Upper lobe of left lung (tissue), 6 donors: ENCODE results near the gene KCNIP2. TPM values are rescaled to one million over a fixed set of nuclear protein-coding genes. Genes with fewer than 3 reads are reported as not detected.

ENCODE experiments used
- ATAC-seq, 2 donors: fragments of 200-7000 bp; cut with Tn5 transposase; one replicate each; pipeline ENCODE4 v1.9.1; 2022; ENCODE audit warnings: mild to moderate bottlenecking in 2 of 2, moderate library complexity in 2 of 2; ENCODE audit not compliant: low FRiP score in 2 of 2
- DNase-seq, 2 donors: peaks; one replicate each; pipeline ENCODE4 v3.0.0-alpha.2; 2019 to 2020
- H3K27ac ChIP-seq, 4 donors: fragments of 200-600 bp; sonication (generic); one replicate each; pipeline ENCODE4 v1.5.1; 2016 to 2019
- H3K27me3 ChIP-seq, 4 donors: fragments of 200-600 bp; sonication (generic); one replicate each; pipeline ENCODE4 v1.5.1; 2017 to 2019
- H3K36me3 ChIP-seq, 4 donors: fragments of 200-600 bp; sonication (generic); one replicate each; pipeline ENCODE4 v1.5.1; 2016 to 2019
- H3K4me1 ChIP-seq, 4 donors: fragments of 200-600 bp; sonication (generic); one replicate each; pipeline ENCODE4 v1.5.1; 2018 to 2019
- H3K4me3 ChIP-seq, 4 donors: fragments of 200-600 bp; sonication (generic); one replicate each; pipeline ENCODE4 v1.5.1; 2017 to 2019; ENCODE audit warnings: mild to moderate bottlenecking in 2 of 4, moderate library complexity in 1 of 4
- H3K9me3 ChIP-seq, 4 donors: fragments of 200-600 bp; sonication (generic); one replicate each; pipeline ENCODE4 v1.5.1; 2018 to 2019
- EP300 ChIP-seq, 4 donors: sonication (generic); formaldehyde crosslinking; IDR thresholded peaks; one replicate each; pipeline ENCODE4 v1.5.1; 2017; ENCODE audit warnings: antibody characterized with exemption in 4 of 4, control low read depth in 2 of 4
- POLR2A ChIP-seq, 4 donors: fragments of 450-650 bp; IDR thresholded peaks; one replicate each; pipeline ENCODE4 v1.5.1; 2016 to 2017; ENCODE audit warnings: antibody characterized with exemption in 4 of 4, mild to moderate bottlenecking in 2 of 4
- POLR2AphosphoS5 ChIP-seq, 2 donors: sonication (generic); formaldehyde crosslinking; IDR thresholded peaks; one replicate each; pipeline ENCODE4 v1.5.1; 2017; ENCODE audit warnings: antibody characterized with exemption in 2 of 2
- WGBS, 2 donors: methylation state at CpG; one replicate each; pipeline ENCODE4 v1.1.5; 2017 to 2018; 5-methylcytosine and 5-hydroxymethylcytosine counted together
- total RNA-seq, 6 donors: library from RNA; depleted of rRNA in 4 of 6; stranded (reverse); fragments of >200 nt in 4 of 6; gene quantifications; one replicate each; pipeline versions ENCODE4 v1.1.0 to v1.2.1, GENCODE V29; 2016 to 2021
- TF ChIP-seq, protein P1 (sequence below), 6 experiments: fragments of 450-650 bp in 4 of 6; fragments of 200-600 bp in 2 of 6; sonication (generic) in 2 of 6; IDR thresholded peaks; one replicate each; pipeline ENCODE4 v1.5.1; 2016 to 2019; ENCODE audit warnings: antibody characterized with exemption in 6 of 6
- donor health status: DM: no; HTN: no; CAD: no; lungs with moderate emphysema.
- donor health status: DM: no; HTN: yes; CAD: no; lungs with severe emphysema.

Gene KCNIP2
- total RNA-seq, 6 donors from 2014 or later, result 0.76 to 21.0 (median 3.8) TPM

DNA sequence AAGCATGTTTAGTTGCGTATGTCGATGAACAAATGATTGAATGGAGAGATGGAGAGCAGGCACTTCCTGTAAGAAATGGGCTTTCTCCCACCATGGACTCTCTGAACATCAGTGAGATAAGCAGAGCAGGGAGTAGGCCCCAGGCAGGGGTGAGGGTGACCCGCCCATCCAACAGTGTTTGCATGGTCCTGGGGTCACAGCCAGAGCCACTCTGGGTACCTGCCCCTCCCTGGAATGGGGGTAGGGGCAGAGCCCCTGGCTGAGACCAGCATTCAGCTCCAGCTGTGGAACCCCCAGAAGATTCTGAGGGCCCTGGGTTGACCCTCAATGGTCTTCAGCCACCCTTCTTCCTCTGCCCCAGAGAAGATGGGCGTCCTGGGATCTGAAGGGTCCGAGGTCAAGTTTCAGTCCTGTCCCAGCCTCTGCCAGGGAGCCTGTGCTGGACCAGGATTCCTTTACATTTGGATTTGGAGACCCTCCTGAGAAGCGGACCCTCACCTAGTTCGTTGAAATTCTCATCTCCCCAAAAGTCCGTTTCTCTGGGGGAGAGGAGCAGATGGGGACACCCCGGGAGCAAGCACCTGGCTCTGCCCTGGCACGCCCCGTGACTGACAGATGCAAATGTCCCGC lies 65.3 kb downstream of the KCNIP2 start:
- H3K4me3 ChIP-seq, result peak overlapping the region in 2 of 4 donors; percentile 45 to 50
- H3K9me3 ChIP-seq, result no peaks in the 10 kb centered on the region
- DNase-seq (no peak), ATAC-seq (no peak)
- peaks cover 51 to 71% (median 61%) of the 10 kb centered on the region in 4 donors for H3K4me1 ChIP-seq
- no peaks in the 10 kb centered on the region for H3K36me3 ChIP-seq
- TF ChIP-seq POLR2A (IDR thresholded peaks at IDR 0.05), result no peak
- no peak for TF ChIP-seq EP300 (IDR thresholded peaks at IDR 0.05)
- TF ChIP-seq POLR2AphosphoS5 (IDR thresholded peaks at IDR 0.05), result no peak
- TF ChIP-seq, protein P1, sequence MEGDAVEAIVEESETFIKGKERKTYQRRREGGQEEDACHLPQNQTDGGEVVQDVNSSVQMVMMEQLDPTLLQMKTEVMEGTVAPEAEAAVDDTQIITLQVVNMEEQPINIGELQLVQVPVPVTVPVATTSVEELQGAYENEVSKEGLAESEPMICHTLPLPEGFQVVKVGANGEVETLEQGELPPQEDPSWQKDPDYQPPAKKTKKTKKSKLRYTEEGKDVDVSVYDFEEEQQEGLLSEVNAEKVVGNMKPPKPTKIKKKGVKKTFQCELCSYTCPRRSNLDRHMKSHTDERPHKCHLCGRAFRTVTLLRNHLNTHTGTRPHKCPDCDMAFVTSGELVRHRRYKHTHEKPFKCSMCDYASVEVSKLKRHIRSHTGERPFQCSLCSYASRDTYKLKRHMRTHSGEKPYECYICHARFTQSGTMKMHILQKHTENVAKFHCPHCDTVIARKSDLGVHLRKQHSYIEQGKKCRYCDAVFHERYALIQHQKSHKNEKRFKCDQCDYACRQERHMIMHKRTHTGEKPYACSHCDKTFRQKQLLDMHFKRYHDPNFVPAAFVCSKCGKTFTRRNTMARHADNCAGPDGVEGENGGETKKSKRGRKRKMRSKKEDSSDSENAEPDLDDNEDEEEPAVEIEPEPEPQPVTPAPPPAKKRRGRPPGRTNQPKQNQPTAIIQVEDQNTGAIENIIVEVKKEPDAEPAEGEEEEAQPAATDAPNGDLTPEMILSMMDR (IDR thresholded peaks at IDR 0.05), result no peak
- peaks cover 3 to 46% (median 35%) of the 10 kb centered on the region in 4 donors for H3K27me3 ChIP-seq
- WGBS, 2 donors, result 61 to 63% methylated on average over 12 of the region's 12 CpGs
- no peak overlapping the region for H3K27ac ChIP-seq

DNA sequence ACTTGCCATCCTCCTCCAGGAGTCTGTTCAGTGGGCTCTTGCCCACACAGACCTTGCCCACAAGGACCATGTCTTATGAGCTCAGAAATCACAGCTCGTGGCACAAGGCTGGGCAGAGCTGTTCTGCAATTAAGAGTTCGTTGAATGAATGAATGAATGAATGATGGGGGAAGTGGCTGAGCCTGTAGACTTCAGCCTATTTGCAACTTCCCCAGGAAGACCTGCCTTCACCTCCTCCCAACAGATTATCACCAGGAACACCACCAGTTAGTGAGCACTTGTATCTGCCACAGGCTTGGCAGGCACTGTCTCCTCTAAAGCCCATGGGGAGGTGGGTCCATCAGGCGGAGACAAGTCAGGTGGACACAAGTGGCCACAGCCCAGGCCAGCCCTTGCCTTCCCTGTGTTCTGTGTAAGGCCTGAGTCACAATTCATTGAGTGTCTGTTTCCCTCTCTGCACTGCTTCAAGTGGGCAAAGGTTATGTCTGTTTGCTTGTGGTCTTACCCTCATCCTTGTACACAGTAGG lies 65.9 kb downstream of the KCNIP2 start:
- Histone ChIP-seq H3K4me3 (no peak overlapping the region), H3K36me3 (no peaks in the 10 kb centered on the region), H3K9me3 (no peaks in the 10 kb centered on the region), H3K27ac (no peak overlapping the region), H3K4me1 (peaks cover 48 to 67% (median 59%) of the 10 kb centered on the region in 4 donors), H3K27me3 (peaks cover 3 to 51% (median 38%) of the 10 kb centered on the region in 4 donors)
- WGBS, 2 donors, result 67 to 85% methylated on average over 1 to 3 of the region's 3 CpGs
- no peak for TF ChIP-seq POLR2A (IDR thresholded peaks at IDR 0.05)
- no peak for TF ChIP-seq EP300 (IDR thresholded peaks at IDR 0.05)
- TF ChIP-seq POLR2AphosphoS5 (IDR thresholded peaks at IDR 0.05), result no peak
- TF ChIP-seq, protein P1 (IDR thresholded peaks at IDR 0.05), result no peak
- DNase-seq (no peak), ATAC-seq (no peak)

DNA sequence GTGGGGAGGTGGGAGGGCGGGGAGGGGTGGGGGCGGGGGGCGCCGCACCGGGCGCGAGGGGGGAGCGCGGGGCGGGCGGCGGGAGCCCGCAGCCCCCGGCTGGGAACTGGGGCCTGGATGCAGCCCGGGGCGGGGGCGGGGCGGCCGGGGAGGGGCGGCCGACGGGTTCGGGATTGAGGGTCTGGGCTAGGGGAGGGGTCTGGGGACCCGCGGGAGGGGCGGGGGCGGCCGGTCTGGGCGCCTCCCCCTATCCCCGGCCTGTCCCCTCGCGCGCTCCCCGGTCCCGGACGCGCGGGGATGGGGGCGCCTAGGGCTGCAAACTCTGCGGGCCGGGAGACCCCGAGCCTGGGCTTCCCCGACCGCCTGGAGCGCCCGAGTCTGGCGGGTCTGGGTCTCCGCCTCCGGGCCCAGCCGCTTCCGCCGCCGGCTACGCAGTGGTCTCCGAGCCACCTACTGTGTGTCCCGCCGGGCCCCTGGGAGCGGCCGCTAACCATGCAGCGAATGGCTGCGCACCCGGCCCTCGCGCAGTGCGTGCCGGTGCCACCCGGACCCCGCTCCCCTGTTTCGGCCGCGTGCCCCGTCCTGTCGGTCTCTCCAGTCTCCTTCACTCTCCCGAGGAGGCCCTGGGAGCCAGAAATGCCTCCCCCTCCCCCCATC lies 67.3 kb downstream of the KCNIP2 start:
- ATAC-seq, result no peak
- Histone ChIP-seq H3K36me3 (no peaks in the 10 kb centered on the region), H3K4me1 (peaks cover 37 to 53% (median 45%) of the 10 kb centered on the region in 4 donors), H3K9me3 (no peaks in the 10 kb centered on the region), H3K4me3 (peak overlapping the region in 3 of 4 donors; percentile 25 to 29 (median 29)), H3K27me3 (peaks cover 3 to 58% (median 40%) of the 10 kb centered on the region in 4 donors), H3K27ac (no peak overlapping the region)
- TF ChIP-seq EP300 (IDR thresholded peaks at IDR 0.05), result no peak
- TF ChIP-seq, protein P1 (IDR thresholded peaks at IDR 0.05), result no peak
- no peak for TF ChIP-seq POLR2AphosphoS5 (IDR thresholded peaks at IDR 0.05)
- TF ChIP-seq POLR2A (IDR thresholded peaks at IDR 0.05), result no peak
- DNase-seq, result peak; percentile 9 to 82
- 6 to 31% methylated on average over 9 to 32 of the region's 74 CpGs for WGBS, 2 donors

Other genes with a start within 250 kb of the KCNIP2 start
- 100 to 1,000 TPM in 2 of 6 donors, 10 to 100 TPM in 4; 75.2 to 223 (median 88.5) TPM for gene FBXW4, start 148.6 kb downstream of the KCNIP2 start, total RNA-seq
- gene FGF8, start 67.7 kb downstream of the KCNIP2 start, total RNA-seq, result under 1 TPM in 1 of 6 donors, not detected in 5; 0.44 TPM
- gene NPM3, start 60.4 kb downstream of the KCNIP2 start, total RNA-seq, result 10 to 100 TPM in 5 of 6 donors, 1 to 10 TPM in 1; 8.4 to 22.7 (median 16.8) TPM
- 100 to 1,000 TPM in 3 of 6 donors, 10 to 100 TPM in 3; 71.1 to 374 (median 138) TPM for gene OGA, start 25.4 kb downstream of the KCNIP2 start, total RNA-seq
- 10 to 100 TPM; 14.4 to 39.8 (median 25.5) TPM for gene ARMH3, start 212.4 kb upstream of the KCNIP2 start, total RNA-seq
- gene HPS6, start 221.5 kb upstream of the KCNIP2 start, total RNA-seq, result 10 to 100 TPM; 20.2 to 39.2 (median 30.1) TPM